ENCODE results near the gene DYRK4. TPM values are rescaled to one million over a fixed set of nuclear protein-coding genes. Genes with fewer than 3 reads are reported as not detected.

The DYRK4 gene
- total and polyA plus RNA-seq, 2 of the 13 experiments (the other 11 are each of a cell fraction or from before 2014, with no cell fraction given) = 29.4 to 40.2 TPM

DNA sequence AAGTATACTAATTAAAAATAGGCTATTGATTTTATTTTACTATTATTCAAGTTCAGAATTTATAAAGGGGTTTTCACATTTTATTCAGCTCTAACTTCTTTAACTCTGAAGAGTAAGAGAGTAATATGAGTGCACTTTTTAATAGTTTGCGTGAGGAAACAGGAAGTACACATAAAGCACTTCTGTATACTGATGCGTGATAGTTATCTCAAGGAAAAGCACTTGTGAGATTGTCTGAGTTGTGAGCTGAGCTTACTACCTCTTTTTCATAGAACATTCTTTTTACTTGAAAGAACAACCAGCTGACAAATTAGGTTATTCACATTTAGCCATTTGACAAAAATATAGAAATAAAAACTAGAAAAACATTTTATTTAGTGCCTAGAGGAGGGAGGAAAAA, 21.4 kb upstream of the DYRK4 start:
- H3K27me3 ChIP-seq (ENCODE audit: control insufficient read depth in 1 of 2, insufficient read depth in 2 of 2, low read length in 2 of 2) = no peaks in the 10 kb centered on the region; a peak in 1 of 5 replicates
- intact Hi-C loops (cut with micrococcal nuclease; ENCODE audit: unreplicated experiment) = no loop called here
- peak overlapping the region; percentile 67; the same call in 1 of the 2 replicates for H3K4me2 ChIP-seq (ENCODE audit: low read depth, low read length)
- no peak overlapping the region for H3K27ac ChIP-seq (ENCODE audit: extremely low read length, insufficient read depth, low read length)
- in situ Hi-C loops (cut with HindIII; ENCODE audit: extremely low pct_ligation_motif_present, low pct_unique_long_range_greater_than_20kb) = no loop called here
- peaks cover 2 to 10% of the 10 kb centered on the region in 2 experiments; a peak in 3 of 5 replicates for H3K36me3 ChIP-seq (replicated peaks in 1 of 2; ENCODE audit: control insufficient read depth in 1 of 2, insufficient read depth in 2 of 2, low read length in 2 of 2)
- WGBS (ENCODE audit: low lambda C conversion rate) = 93% methylated on average over 2 of the region's 2 CpGs
- FAIRE-seq (no peak), ATAC-seq (no peak), DNase-seq (ENCODE audit: low spot score) (no peak)
- peaks cover 22% of the 10 kb centered on the region for H3K4me1 ChIP-seq (ENCODE audit: insufficient read depth, low read length)
- no peaks in the 10 kb centered on the region for H4K20me1 ChIP-seq (ENCODE audit: insufficient read depth, low read length)
- H3K79me2 ChIP-seq (ENCODE audit: insufficient read depth, low read length) = peaks cover 35% of the 10 kb centered on the region
- no TSS peak for BruUV-seq (replicated peaks)
- H3K9ac ChIP-seq (ENCODE audit: insufficient read depth, low read depth, low read length) = peak overlapping the region; percentile 86; the same call in 1 of the 2 replicates
- no peak overlapping the region for H2AFZ ChIP-seq (ENCODE audit: low read length)
- H3K9me3 ChIP-seq (ENCODE audit: low read length) = no peaks in the 10 kb centered on the region
- TF ChIP-seq PCBP2 (optimal IDR thresholded peaks at IDR 0.05; ENCODE audit: low read depth, low read length, poor library complexity, severe bottlenecking) (no peak), ZNF839 (CRISPR knock-in tag; IDR thresholded peaks at IDR 0.05; ENCODE audit: borderline replicate concordance) (no peak), ISL2 (CRISPR knock-in tag; IDR thresholded peaks at IDR 0.05) (no peak), ZNF724P (CRISPR knock-in tag; IDR thresholded peaks at IDR 0.05; ENCODE audit: borderline replicate concordance) (no peak)
- H3K4me3 ChIP-seq (replicated peaks in 1 of 3; ENCODE audit: insufficient read depth in 1 of 3, low read depth in 2 of 3, low read length in 3 of 3) = no peak overlapping the region
- ChIA-PET CTCF (ENCODE audit: low intra/inter-chr PET ratio, low total read pairs) (no interaction called here), POLR2A (no interaction called here)

DNA sequence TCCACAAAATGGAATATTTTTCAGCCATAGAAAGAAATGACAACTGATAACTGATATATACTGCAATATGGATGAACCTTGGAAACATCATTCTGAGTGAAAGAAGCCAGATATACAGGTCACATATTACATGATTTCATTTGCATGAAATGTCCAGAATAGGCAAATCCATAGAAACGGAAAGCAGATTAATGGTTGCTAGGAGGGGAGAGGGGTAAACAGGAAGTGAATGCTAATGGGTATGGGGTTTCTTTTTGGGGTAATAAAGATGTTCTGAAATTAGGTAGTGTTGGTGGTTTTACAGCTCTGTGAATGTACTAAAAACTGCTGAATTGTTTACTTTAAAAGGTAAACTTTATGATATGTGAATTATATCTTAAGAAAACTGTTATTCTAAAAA, 16.8 kb upstream of the DYRK4 start:
- H3K27me3 ChIP-seq (ENCODE audit: control insufficient read depth in 1 of 2, insufficient read depth in 2 of 2, low read length in 2 of 2) = no peaks in the 10 kb centered on the region
- no peak overlapping the region for H2AFZ ChIP-seq (ENCODE audit: low read length)
- 48% methylated on average over 1 of the region's 1 CpG for WGBS (ENCODE audit: low lambda C conversion rate)
- H3K36me3 ChIP-seq (replicated peaks in 1 of 2; ENCODE audit: control insufficient read depth in 1 of 2, insufficient read depth in 2 of 2, low read length in 2 of 2) = peaks cover 3 to 39% of the 10 kb centered on the region in 2 experiments; a peak in 3 of 5 replicates
- TF ChIP-seq, protein P1, sequence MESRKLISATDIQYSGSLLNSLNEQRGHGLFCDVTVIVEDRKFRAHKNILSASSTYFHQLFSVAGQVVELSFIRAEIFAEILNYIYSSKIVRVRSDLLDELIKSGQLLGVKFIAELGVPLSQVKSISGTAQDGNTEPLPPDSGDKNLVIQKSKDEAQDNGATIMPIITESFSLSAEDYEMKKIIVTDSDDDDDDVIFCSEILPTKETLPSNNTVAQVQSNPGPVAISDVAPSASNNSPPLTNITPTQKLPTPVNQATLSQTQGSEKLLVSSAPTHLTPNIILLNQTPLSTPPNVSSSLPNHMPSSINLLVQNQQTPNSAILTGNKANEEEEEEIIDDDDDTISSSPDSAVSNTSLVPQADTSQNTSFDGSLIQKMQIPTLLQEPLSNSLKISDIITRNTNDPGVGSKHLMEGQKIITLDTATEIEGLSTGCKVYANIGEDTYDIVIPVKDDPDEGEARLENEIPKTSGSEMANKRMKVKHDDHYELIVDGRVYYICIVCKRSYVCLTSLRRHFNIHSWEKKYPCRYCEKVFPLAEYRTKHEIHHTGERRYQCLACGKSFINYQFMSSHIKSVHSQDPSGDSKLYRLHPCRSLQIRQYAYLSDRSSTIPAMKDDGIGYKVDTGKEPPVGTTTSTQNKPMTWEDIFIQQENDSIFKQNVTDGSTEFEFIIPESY (CRISPR knock-in tag; IDR thresholded peaks at IDR 0.05) = no peak
- TF ChIP-seq NFE2 (CRISPR knock-in tag; IDR thresholded peaks at IDR 0.05) (no peak), SOX13 (IDR thresholded peaks at IDR 0.05) (no peak), SOX13 (CRISPR knock-in tag; conservative IDR thresholded peaks at IDR 0.05 in 1 of 2, IDR thresholded peaks at IDR 0.05 in 1 of 2) (no peak), IKZF1 (IDR thresholded peaks at IDR 0.05) (no peak), ZMYM4 (CRISPR knock-in tag; IDR thresholded peaks at IDR 0.05) (no peak), RNF2 (conservative IDR thresholded peaks at IDR 0.05; ENCODE audit: low read depth) (no peak), SNAI1 (CRISPR knock-in tag; IDR thresholded peaks at IDR 0.05; ENCODE audit: borderline replicate concordance) (no peak), TMF1 (CRISPR knock-in tag; IDR thresholded peaks at IDR 0.05; ENCODE audit: low read depth) (no peak), MLLT10 (CRISPR knock-in tag; IDR thresholded peaks at IDR 0.05) (no peak)
- TF ChIP-seq, protein P2, sequence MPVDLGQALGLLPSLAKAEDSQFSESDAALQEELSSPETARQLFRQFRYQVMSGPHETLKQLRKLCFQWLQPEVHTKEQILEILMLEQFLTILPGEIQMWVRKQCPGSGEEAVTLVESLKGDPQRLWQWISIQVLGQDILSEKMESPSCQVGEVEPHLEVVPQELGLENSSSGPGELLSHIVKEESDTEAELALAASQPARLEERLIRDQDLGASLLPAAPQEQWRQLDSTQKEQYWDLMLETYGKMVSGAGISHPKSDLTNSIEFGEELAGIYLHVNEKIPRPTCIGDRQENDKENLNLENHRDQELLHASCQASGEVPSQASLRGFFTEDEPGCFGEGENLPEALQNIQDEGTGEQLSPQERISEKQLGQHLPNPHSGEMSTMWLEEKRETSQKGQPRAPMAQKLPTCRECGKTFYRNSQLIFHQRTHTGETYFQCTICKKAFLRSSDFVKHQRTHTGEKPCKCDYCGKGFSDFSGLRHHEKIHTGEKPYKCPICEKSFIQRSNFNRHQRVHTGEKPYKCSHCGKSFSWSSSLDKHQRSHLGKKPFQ (CRISPR knock-in tag; IDR thresholded peaks at IDR 0.05; ENCODE audit: insufficient replicate concordance) = no peak
- TF ChIP-seq, protein P3, sequence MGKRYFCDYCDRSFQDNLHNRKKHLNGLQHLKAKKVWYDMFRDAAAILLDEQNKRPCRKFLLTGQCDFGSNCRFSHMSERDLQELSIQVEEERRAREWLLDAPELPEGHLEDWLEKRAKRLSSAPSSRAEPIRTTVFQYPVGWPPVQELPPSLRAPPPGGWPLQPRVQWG (CRISPR knock-in tag; IDR thresholded peaks at IDR 0.05; ENCODE audit: borderline replicate concordance, low read depth) = no peak
- in situ Hi-C loops (cut with HindIII; ENCODE audit: extremely low pct_ligation_motif_present, low pct_unique_long_range_greater_than_20kb) = no loop called here
- H3K9me3 ChIP-seq (ENCODE audit: low read length) = no peaks in the 10 kb centered on the region
- H3K4me1 ChIP-seq (ENCODE audit: insufficient read depth, low read length) = peaks cover 1% of the 10 kb centered on the region
- no peak overlapping the region for H3K4me3 ChIP-seq (replicated peaks in 1 of 3; ENCODE audit: insufficient read depth in 1 of 3, low read depth in 2 of 3, low read length in 3 of 3)
- BruUV-seq (replicated peaks) = no TSS peak
- H3K4me2 ChIP-seq (ENCODE audit: low read depth, low read length) = no peak overlapping the region
- intact Hi-C loops (cut with micrococcal nuclease; ENCODE audit: unreplicated experiment) = no loop called here
- FAIRE-seq (no peak), DNase-seq (ENCODE audit: low spot score) (no peak), ATAC-seq (no peak)
- no peak overlapping the region for H3K9ac ChIP-seq (ENCODE audit: insufficient read depth, low read depth, low read length)
- POLR2A ChIA-PET = no interaction called here
- no peak overlapping the region for H3K27ac ChIP-seq (ENCODE audit: extremely low read length, insufficient read depth, low read length)
- H3K79me2 ChIP-seq (ENCODE audit: insufficient read depth, low read length) = peaks cover 5% of the 10 kb centered on the region
- CTCF ChIA-PET (ENCODE audit: low intra/inter-chr PET ratio, low total read pairs) = no interaction called here
- H4K20me1 ChIP-seq (ENCODE audit: insufficient read depth, low read length) = no peaks in the 10 kb centered on the region
